PC-3 (cell line): ENCODE data around the gene GRSF1. TPM values are rescaled to one million over a fixed set of nuclear protein-coding genes. Genes with fewer than 3 reads are reported as not detected.

Source experiments
- ATAC-seq: fragments of 200-7000 bp; cut with Tn5 transposase; 2 replicates; pipeline ENCODE4 v1.9.1; 2020; ENCODE audit warnings: mild to moderate bottlenecking, moderate library complexity
- BruUV-seq: library from RNA; stranded (reverse); fragments of 400-500 nt; replicated peaks from 2 replicates; lab custom pipeline; 2021; lab: Mats Ljungman, UMichigan
- CTCF ChIA-PET: fragments of 300-600 bp; sonication (Branson Sonifier 250); formaldehyde crosslinking; loops from one replicate; lab custom pipeline; 2022; ENCODE audit warnings: antibody characterized with exemption; lab: Charles Lee
- POLR2A ChIA-PET: fragments of 300-600 bp; sonication (Branson Sonifier 250); formaldehyde crosslinking; loops from one replicate; lab custom pipeline; 2022; ENCODE audit warnings: antibody characterized with exemption; ENCODE audit not compliant: unreplicated experiment; lab: Charles Lee
- DNase-seq: peaks from one replicate; pipeline ENCODE4 v3.0.0-alpha.2; 2015
- H2AFZ ChIP-seq: fragments of 300-600 bp; sonication (generic); 2 replicates; pipeline ENCODE4 v1.6.0; 2016; ENCODE audit warnings: antibody characterized with exemption, low read length
- H3F3A ChIP-seq: fragments of 300-600 bp; sonication (generic); one replicate; pipeline ENCODE4 v1.6.0; 2017; ENCODE audit warnings: antibody characterized with exemption, low read length, control low read depth, mild to moderate bottlenecking; ENCODE audit not compliant: unreplicated experiment
- H3K27ac ChIP-seq: fragments of 300-600 bp; sonication (generic); 2 replicates; pipeline ENCODE4 v1.5.1; 2016; ENCODE audit warnings: mild to moderate bottlenecking, low read length
- H3K27me3 ChIP-seq: fragments of 300-600 bp; sonication (generic); 2 replicates; pipeline ENCODE4 v1.6.1; 2016; ENCODE audit warnings: low read length, mixed read lengths
- H3K36me3 ChIP-seq: fragments of 300-600 bp; sonication (generic); 2 replicates; pipeline ENCODE4 v1.6.1; 2016; ENCODE audit warnings: low read depth, mixed run types, low read length, mixed read lengths
- H3K4me1 ChIP-seq: fragments of 300-600 bp; sonication (generic); 2 replicates; pipeline ENCODE4 v1.5.1; 2016; ENCODE audit warnings: low read length; ENCODE audit not compliant: insufficient read depth
- H3K4me2 ChIP-seq: fragments of 300-600 bp; sonication (generic); 2 replicates; pipeline ENCODE4 v1.6.0; 2016; ENCODE audit warnings: low read length
- H3K4me3 ChIP-seq: fragments of 300-600 bp; sonication (generic); 2 replicates; pipeline ENCODE4 v1.5.1; 2016; ENCODE audit warnings: mild to moderate bottlenecking, low read length, mixed read lengths
- H3K79me2 ChIP-seq: fragments of 300-600 bp; sonication (generic); 2 replicates; pipeline ENCODE4 v1.6.1; 2017; ENCODE audit warnings: low read length, mixed read lengths
- H3K9ac ChIP-seq: fragments of 300-600 bp; sonication (generic); 2 replicates; pipeline ENCODE4 v1.6.0; 2016; ENCODE audit warnings: mild to moderate bottlenecking, low read length
- H3K9me2 ChIP-seq: fragments of 300-600 bp; sonication (generic); replicated peaks from 2 replicates; pipeline ENCODE4 v1.6.1; 2016; ENCODE audit warnings: mixed run types, low read length, mixed read lengths
- H3K9me3 ChIP-seq: fragments of 300-600 bp; sonication (generic); 2 replicates; pipeline ENCODE4 v1.6.1; 2016; ENCODE audit warnings: low read length, mixed read lengths
- H4K20me1 ChIP-seq: fragments of 300-600 bp; sonication (generic); 2 replicates; pipeline ENCODE4 v1.6.1; 2016; ENCODE audit warnings: low read length, mixed read lengths
- CTCF ChIP-seq: fragments of 300-600 bp; sonication (generic); conservative IDR thresholded peaks from 2 replicates; pipeline ENCODE4 v1.5.1; 2017; ENCODE audit warnings: antibody characterized with exemption, low read depth, mild to moderate bottlenecking, low read length
- EZH2 ChIP-seq: fragments of 300-600 bp; sonication (generic); IDR thresholded peaks from one replicate; pipeline ENCODE4 v1.6.1; 2017; ENCODE audit warnings: antibody characterized with exemption, mild to moderate bottlenecking, low read length; ENCODE audit not compliant: unreplicated experiment
- EZH2phosphoT487 ChIP-seq: fragments of 300-600 bp; sonication (generic); IDR thresholded peaks from 2 replicates; pipeline ENCODE4 v1.6.1; 2018; ENCODE audit warnings: mild to moderate bottlenecking, antibody characterized with exemption, low read length, borderline replicate concordance
- intact Hi-C: fragments of 100-400 bp; cut with micrococcal nuclease; formaldehyde crosslinking; loops from 2 replicates; pipeline ENCODE4 v1.9.0; 2023
- total RNA-seq: library from RNA; depleted of rRNA; stranded (reverse); fragments of >200 nt; gene quantifications from 2 replicates; pipeline ENCODE4 v1.2.3, GENCODE V29; 2014

GRSF1 gene
- total RNA-seq, 1 experiment from 2014 or later: 103 TPM

DNA sequence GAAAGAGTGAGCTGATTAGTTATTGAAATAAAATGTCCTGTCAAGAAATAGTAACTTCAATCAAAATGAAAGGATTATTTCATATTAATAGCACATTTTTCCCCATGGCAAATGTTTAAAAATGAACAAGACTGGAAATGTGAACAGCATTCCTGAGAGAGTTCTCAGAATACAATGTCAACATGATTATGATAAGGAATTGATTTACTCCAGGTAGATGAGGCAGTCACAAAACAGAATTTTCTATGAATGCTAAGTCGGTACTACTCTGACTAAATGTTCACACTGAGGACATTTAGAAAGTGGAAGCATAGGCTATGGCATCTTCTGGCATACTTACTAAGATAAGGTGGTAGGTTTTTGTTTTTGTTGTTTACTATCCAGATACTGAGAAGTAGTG lies 19.4 kb upstream of the GRSF1 start:
- Histone ChIP-seq H3F3A (no peaks in the 10 kb centered on the region), H3K4me2 (no peak overlapping the region), H3K27ac (no peak overlapping the region), H3K9me3 (no peaks in the 10 kb centered on the region), H3K27me3 (no peaks in the 10 kb centered on the region), H3K9ac (no peak overlapping the region), H3K36me3 (no peaks in the 10 kb centered on the region), H3K4me3 (no peak overlapping the region), H3K4me1 (peaks cover 10% of the 10 kb centered on the region), H3K79me2 (no peaks in the 10 kb centered on the region), H2AFZ (no peak overlapping the region), H3K9me2 (no peaks in the 10 kb centered on the region), H4K20me1 (no peaks in the 10 kb centered on the region)
- POLR2A ChIA-PET: no interaction called here
- DNase-seq (no peak), ATAC-seq (peak; percentile 49; the same call in 1 of the 2 replicates)
- TF ChIP-seq EZH2phosphoT487 (no peak), CTCF (no peak), EZH2 (no peak)
- CTCF ChIA-PET: no interaction called here
- intact Hi-C loops: no loop called here
- BruUV-seq: no TSS peak

- no peaks in the 10 kb centered on the region for H3F3A ChIP-seq
- no peak overlapping the region for H3K27ac ChIP-seq
- peaks cover 10% of the 10 kb centered on the region for H3K4me1 ChIP-seq
- intact Hi-C loops: no loop called here
- no peak for TF ChIP-seq CTCF
- no peak for TF ChIP-seq EZH2phosphoT487
- TF ChIP-seq EZH2: no peak
- no peak overlapping the region for H3K4me2 ChIP-seq
- ChIA-PET CTCF (interaction anchor here (0.6 kb wide), 1 partner anchor 1075 kb away, joined by 3 read pairs; no protein-coding TSS in a partner anchor), POLR2A (no interaction called here)
- no peak overlapping the region for H3K9ac ChIP-seq
- no peaks in the 10 kb centered on the region for H3K27me3 ChIP-seq
- H3K79me2 ChIP-seq: no peaks in the 10 kb centered on the region
- H3K9me3 ChIP-seq: no peaks in the 10 kb centered on the region
- no peaks in the 10 kb centered on the region for H3K36me3 ChIP-seq
- no peaks in the 10 kb centered on the region for H4K20me1 ChIP-seq
- DNase-seq (peak; percentile 69), ATAC-seq (peak; percentile 85)
- no peaks in the 10 kb centered on the region for H3K9me2 ChIP-seq
- BruUV-seq: no TSS peak
- no peak overlapping the region for H2AFZ ChIP-seq
- no peak overlapping the region for H3K4me3 ChIP-seq
These were observed 18.8 kb upstream of the GRSF1 start for GRCh38 chr4:70858454-70858853.

DNA sequence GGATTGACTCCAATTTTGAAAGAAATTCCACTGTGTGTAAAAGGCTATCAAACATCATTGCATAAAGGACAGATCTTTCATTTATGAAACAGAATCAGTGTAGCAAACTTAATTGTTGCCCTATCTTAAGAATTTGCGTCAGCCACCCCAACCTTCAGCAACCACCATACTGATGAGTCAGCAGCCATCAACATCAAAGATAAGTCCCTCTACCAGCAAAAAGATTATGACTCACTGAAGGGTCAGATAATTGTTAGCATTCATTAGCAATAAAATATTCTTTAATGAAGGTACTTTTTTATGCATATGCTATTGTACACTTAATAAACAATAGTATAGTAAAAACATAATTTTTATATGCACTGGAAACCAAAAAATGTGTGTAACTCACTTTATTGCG lies 15.8 kb upstream of the GRSF1 start:
- Histone ChIP-seq H3F3A (no peaks in the 10 kb centered on the region), H3K4me1 (peaks cover 10% of the 10 kb centered on the region), H3K27ac (no peak overlapping the region), H3K9me2 (no peaks in the 10 kb centered on the region), H2AFZ (no peak overlapping the region), H3K9ac (no peak overlapping the region), H3K36me3 (no peaks in the 10 kb centered on the region), H3K9me3 (no peaks in the 10 kb centered on the region), H3K4me2 (no peak overlapping the region), H4K20me1 (no peaks in the 10 kb centered on the region), H3K27me3 (no peaks in the 10 kb centered on the region), H3K4me3 (no peak overlapping the region), H3K79me2 (no peaks in the 10 kb centered on the region)
- DNase-seq (no peak), ATAC-seq (no peak)
- TF ChIP-seq CTCF: no peak
- no peak for TF ChIP-seq EZH2
- no peak for TF ChIP-seq EZH2phosphoT487
- intact Hi-C loops: no loop called here
- POLR2A ChIA-PET: no interaction called here
- CTCF ChIA-PET: no interaction called here
- no TSS peak for BruUV-seq
